ENCODE results near the gene CAMKMT. TPM values are rescaled to one million over a fixed set of nuclear protein-coding genes. Genes with fewer than 3 reads are reported as not detected.

CAMKMT gene
- total RNA-seq, 1 experiment from 2014 or later = 17.4 TPM

GRCh38 chr2:44522846-44523245 lies 161.1 kb downstream of the CAMKMT start:
- H3K9me3 Mint-ChIP-seq = peaks cover 27 to 28% of the 10 kb centered on the region in 2 experiments
- Histone ChIP-seq H3K23me2 (ENCODE audit: insufficient read length, low read depth, low read length, poor library complexity, severe bottlenecking) (no peaks in the 10 kb centered on the region), H2BK20ac (ENCODE audit: low read depth, low read length, poor library complexity, severe bottlenecking) (no peak overlapping the region), H3K23ac (ENCODE audit: insufficient read length, low read depth, low read length) (no peak overlapping the region), H3K9me3 (ENCODE audit: control insufficient read depth, low read depth, low read length) (no peaks in the 10 kb centered on the region), H2AFZ (ENCODE audit: low read length) (no peak overlapping the region), H4K5ac (ENCODE audit: insufficient read length, low read depth, low read length) (no peak overlapping the region), H3K4ac (ENCODE audit: low read depth, low read length) (no peak overlapping the region), H3K79me1 (ENCODE audit: insufficient read depth, low read depth, low read length, poor library complexity, severe bottlenecking) (peaks cover 2% of the 10 kb centered on the region), H4K8ac (replicated peaks; ENCODE audit: insufficient read length, low read depth, low read length) (no peak overlapping the region), H2BK12ac (ENCODE audit: insufficient read length, low read depth, low read length) (no peak overlapping the region), H3K4me2 (ENCODE audit: insufficient read depth, insufficient read length, low read length) (no peak overlapping the region), H4K91ac (ENCODE audit: insufficient read length, low read depth, low read length) (no peak overlapping the region), H3K56ac (ENCODE audit: insufficient read length, low read depth, low read length) (no peak overlapping the region), H3K27ac (ENCODE audit: insufficient read length, low read depth, low read length) (no peak overlapping the region), H2AK5ac (ENCODE audit: insufficient read length, low read length) (no peak overlapping the region), H3K79me2 (ENCODE audit: insufficient read depth, low read length) (no peaks in the 10 kb centered on the region), H2BK15ac (ENCODE audit: low read depth, low read length) (no peak overlapping the region), H4K20me1 (ENCODE audit: control insufficient read depth, insufficient read depth, insufficient read length) (no peaks in the 10 kb centered on the region), H3K4me1 (ENCODE audit: insufficient read depth, low read length) (no peaks in the 10 kb centered on the region), H3K14ac (ENCODE audit: insufficient read depth, low read length) (no peak overlapping the region), H2BK120ac (ENCODE audit: low read depth, low read length, poor library complexity, severe bottlenecking) (no peak overlapping the region), H3K18ac (ENCODE audit: insufficient read length, low read depth, low read length) (no peak overlapping the region), H3K9ac (ENCODE audit: extremely low read depth, insufficient read length, low read length) (no peak overlapping the region), H3K27me3 (ENCODE audit: insufficient read depth, low read length) (no peaks in the 10 kb centered on the region), H2BK5ac (ENCODE audit: insufficient read length, low read length) (no peak overlapping the region), H3T11ph (ENCODE audit: low read length) (no peak overlapping the region)
- DNase-seq = no peak
- H3K27ac Mint-ChIP-seq = no peak overlapping the region
- TF ChIP-seq, protein P1, sequence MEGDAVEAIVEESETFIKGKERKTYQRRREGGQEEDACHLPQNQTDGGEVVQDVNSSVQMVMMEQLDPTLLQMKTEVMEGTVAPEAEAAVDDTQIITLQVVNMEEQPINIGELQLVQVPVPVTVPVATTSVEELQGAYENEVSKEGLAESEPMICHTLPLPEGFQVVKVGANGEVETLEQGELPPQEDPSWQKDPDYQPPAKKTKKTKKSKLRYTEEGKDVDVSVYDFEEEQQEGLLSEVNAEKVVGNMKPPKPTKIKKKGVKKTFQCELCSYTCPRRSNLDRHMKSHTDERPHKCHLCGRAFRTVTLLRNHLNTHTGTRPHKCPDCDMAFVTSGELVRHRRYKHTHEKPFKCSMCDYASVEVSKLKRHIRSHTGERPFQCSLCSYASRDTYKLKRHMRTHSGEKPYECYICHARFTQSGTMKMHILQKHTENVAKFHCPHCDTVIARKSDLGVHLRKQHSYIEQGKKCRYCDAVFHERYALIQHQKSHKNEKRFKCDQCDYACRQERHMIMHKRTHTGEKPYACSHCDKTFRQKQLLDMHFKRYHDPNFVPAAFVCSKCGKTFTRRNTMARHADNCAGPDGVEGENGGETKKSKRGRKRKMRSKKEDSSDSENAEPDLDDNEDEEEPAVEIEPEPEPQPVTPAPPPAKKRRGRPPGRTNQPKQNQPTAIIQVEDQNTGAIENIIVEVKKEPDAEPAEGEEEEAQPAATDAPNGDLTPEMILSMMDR (conservative IDR thresholded peaks at IDR 0.05) = no peak
- no peak overlapping the region for H3K4me3 Mint-ChIP-seq
- H3K4me1 Mint-ChIP-seq = no peaks in the 10 kb centered on the region
- no peaks in the 10 kb centered on the region for H3K27me3 Mint-ChIP-seq (ENCODE audit: low read depth)
- H3K36me3 Mint-ChIP-seq (ENCODE audit: insufficient read depth in 1 of 3, low read depth in 3 of 3) = peaks cover 18 to 31% (median 21%) of the 10 kb centered on the region in 3 experiments

Data from H9 (cell line).